Esophagus muscularis mucosa (tissue), 4 donors: ENCODE measurements around the gene NRXN2. TPM values are rescaled to one million over a fixed set of nuclear protein-coding genes. Genes with fewer than 3 reads are reported as not detected.
A peak's percentile ranks its signal among the peaks of the same experiment; 100 is the strongest.

ENCODE experiments used
- DNase-seq: peaks from one replicate; pipeline ENCODE4 v3.0.0-alpha.2; 2017; ENCODE audit errors: extremely low spot score
- H3K27ac ChIP-seq, 4 donors: fragments of 200-600 bp; sonication (generic); replicated peaks in 1 of 4; 1 replicate in 3 of 4; 2 replicates in 1 of 4; pipeline ENCODE4 v1.5.1; 2016 to 2019; ENCODE audit warnings: mild to moderate bottlenecking in 1 of 4
- H3K27me3 ChIP-seq, 4 donors: fragments of 200-600 bp; sonication (generic); one replicate each; pipeline versions ENCODE4 v1.5.1 to v1.6.0; 2016 to 2019
- H3K36me3 ChIP-seq, 4 donors: fragments of 200-600 bp; sonication (generic); one replicate each; pipeline ENCODE4 v1.5.1; 2016 to 2019
- H3K4me1 ChIP-seq, 4 donors: fragments of 200-600 bp; sonication (generic); one replicate each; pipeline ENCODE4 v1.5.1; 2016 to 2019
- H3K4me3 ChIP-seq, 4 donors: fragments of 200-600 bp; sonication (generic); 1 replicate in 2 of 4; 2 replicates in 2 of 4; pipeline ENCODE4 v1.5.1; 2016 to 2019; ENCODE audit warnings: mild to moderate bottlenecking in 4 of 4, moderate library complexity in 1 of 4
- H3K9me3 ChIP-seq, 4 donors: fragments of 200-600 bp; sonication (generic); 1 replicate in 3 of 4; 2 replicates in 1 of 4; pipeline ENCODE4 v1.5.1; 2016 to 2019
- EP300 ChIP-seq: sonication (generic); formaldehyde crosslinking; IDR thresholded peaks from one replicate; pipeline ENCODE4 v1.6.1; 2017; ENCODE audit warnings: antibody characterized with exemption
- POLR2A ChIP-seq: fragments of 450-650 bp; IDR thresholded peaks from one replicate; pipeline ENCODE4 v1.6.1; 2017; ENCODE audit warnings: antibody characterized with exemption, moderate library complexity, mild to moderate bottlenecking, low read depth
- POLR2AphosphoS5 ChIP-seq, 2 donors: sonication (generic); formaldehyde crosslinking; IDR thresholded peaks; one replicate each; pipeline ENCODE4 v1.6.1; 2017; ENCODE audit warnings: antibody characterized with exemption in 2 of 2
- WGBS: methylation state at CpG from one replicate; pipeline ENCODE4 v1.1.5; 2018; 5-methylcytosine and 5-hydroxymethylcytosine counted together
- intact Hi-C: fragments of 100-400 bp; cut with DNase I; formaldehyde crosslinking; loops from one replicate; pipeline ENCODE4 v1.15.1; 2023
- total RNA-seq, 4 donors: library from RNA; depleted of rRNA; stranded (reverse); fragments of >200 nt; gene quantifications; one replicate each; pipeline versions ENCODE4 v1.1.0 to v1.2.1, GENCODE V29; 2016
- TF ChIP-seq, protein P1 (sequence below), 3 experiments: fragments of 200-600 bp in 2 of 3; fragments of 450-650 bp in 1 of 3; sonication (generic) in 2 of 3; IDR thresholded peaks; one replicate each; pipeline ENCODE4 v1.5.1; 2017 to 2019; ENCODE audit warnings: antibody characterized with exemption in 3 of 3, mild to moderate bottlenecking in 2 of 3, moderate library complexity in 1 of 3

Gene NRXN2
- total RNA-seq, 4 donors from 2014 or later, result 2.1 to 12.9 (median 4.3) TPM

DNA sequence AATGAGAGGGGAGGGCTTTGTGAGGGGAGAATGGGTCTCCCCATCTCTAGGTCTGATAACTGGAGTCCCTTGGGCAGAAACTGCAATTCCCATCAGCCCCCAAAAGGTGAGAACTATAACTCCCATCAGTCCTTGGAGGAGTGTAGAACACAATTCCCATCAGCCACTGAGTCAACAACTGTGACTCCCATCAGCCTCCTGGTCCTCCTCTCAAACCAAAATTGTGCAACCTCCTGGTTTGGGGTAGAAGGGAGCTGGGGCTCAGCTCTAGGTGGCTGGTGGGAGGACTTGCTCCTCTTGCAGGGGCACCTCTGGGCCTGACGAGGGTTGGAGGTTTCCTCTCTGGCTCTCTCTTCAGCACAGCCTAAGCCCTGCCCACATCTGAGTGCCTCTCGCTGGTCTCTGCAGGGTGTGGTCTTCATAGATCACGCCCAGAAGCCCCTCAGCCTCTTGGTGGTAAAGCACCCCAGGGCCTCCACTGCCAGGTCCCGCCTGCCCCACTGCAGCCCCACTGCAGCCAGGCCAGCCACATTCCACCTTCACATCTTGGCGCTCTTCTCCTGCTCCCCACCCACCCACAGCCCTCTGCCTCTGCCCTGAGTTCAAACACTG is 113.5 kb downstream of the NRXN2 start:
- no peaks in the 10 kb centered on the region for H3K9me3 ChIP-seq
- 100% methylated on average over 1 of the region's 5 CpGs for WGBS
- H3K4me3 ChIP-seq, result no peak overlapping the region
- DNase-seq, result no peak
- H3K27ac ChIP-seq, result no peak overlapping the region
- peaks cover 0 to 14% (median 7%) of the 10 kb centered on the region in 4 donors for H3K4me1 ChIP-seq
- intact Hi-C loops, result no loop called here
- TF ChIP-seq, protein P1, sequence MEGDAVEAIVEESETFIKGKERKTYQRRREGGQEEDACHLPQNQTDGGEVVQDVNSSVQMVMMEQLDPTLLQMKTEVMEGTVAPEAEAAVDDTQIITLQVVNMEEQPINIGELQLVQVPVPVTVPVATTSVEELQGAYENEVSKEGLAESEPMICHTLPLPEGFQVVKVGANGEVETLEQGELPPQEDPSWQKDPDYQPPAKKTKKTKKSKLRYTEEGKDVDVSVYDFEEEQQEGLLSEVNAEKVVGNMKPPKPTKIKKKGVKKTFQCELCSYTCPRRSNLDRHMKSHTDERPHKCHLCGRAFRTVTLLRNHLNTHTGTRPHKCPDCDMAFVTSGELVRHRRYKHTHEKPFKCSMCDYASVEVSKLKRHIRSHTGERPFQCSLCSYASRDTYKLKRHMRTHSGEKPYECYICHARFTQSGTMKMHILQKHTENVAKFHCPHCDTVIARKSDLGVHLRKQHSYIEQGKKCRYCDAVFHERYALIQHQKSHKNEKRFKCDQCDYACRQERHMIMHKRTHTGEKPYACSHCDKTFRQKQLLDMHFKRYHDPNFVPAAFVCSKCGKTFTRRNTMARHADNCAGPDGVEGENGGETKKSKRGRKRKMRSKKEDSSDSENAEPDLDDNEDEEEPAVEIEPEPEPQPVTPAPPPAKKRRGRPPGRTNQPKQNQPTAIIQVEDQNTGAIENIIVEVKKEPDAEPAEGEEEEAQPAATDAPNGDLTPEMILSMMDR (IDR thresholded peaks at IDR 0.05), result no peak
- TF ChIP-seq POLR2A (no peak), POLR2AphosphoS5 (IDR thresholded peaks at IDR 0.05) (no peak), EP300 (no peak)
- no peaks in the 10 kb centered on the region for H3K36me3 ChIP-seq
- H3K27me3 ChIP-seq, result peaks cover 0 to 29% (median 0%) of the 10 kb centered on the region in 4 donors

DNA sequence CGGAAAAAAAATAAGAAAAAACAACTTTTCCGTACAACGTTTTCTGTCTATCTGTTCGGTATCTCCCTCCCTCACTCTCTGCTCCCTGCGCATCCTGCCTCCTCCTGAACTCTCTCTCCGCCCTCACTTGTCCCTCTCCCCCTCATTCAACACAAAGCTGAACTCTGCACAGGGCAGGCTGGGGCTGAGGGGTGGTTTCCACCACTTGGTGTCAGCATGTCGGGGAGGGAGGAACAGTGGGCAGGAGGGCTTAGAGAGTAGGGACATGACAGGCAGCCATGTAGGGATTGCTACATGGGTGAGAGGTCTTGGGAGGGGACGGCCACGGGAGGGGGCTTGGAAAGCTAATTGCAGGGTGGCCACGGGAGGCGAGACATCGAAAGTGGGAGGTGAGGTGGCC is 114.4 kb downstream of the NRXN2 start:
- intact Hi-C loops, result no loop called here
- 73% methylated on average over 12 of the region's 12 CpGs for WGBS
- H3K27me3 ChIP-seq, result peaks cover 0 to 32% (median 0%) of the 10 kb centered on the region in 4 donors

GRCh38 chr11:64608046-64608445 is 115.0 kb downstream of the NRXN2 start:
- intact Hi-C loops, result no loop called here
- H3K4me3 ChIP-seq, result peak overlapping the region; percentile 31 to 50 (median 44)
- H3K27me3 ChIP-seq, result peaks cover 0 to 32% (median 0%) of the 10 kb centered on the region in 4 donors
- H3K36me3 ChIP-seq, result no peaks in the 10 kb centered on the region
- peaks cover 0 to 14% (median 7%) of the 10 kb centered on the region in 4 donors for H3K4me1 ChIP-seq
- no peak for DNase-seq
- TF ChIP-seq POLR2A, result no peak
- no peak for TF ChIP-seq EP300
- TF ChIP-seq POLR2AphosphoS5 (IDR thresholded peaks at IDR 0.05), result no peak
- TF ChIP-seq, protein P1 (IDR thresholded peaks at IDR 0.05), result no peak
- no peaks in the 10 kb centered on the region for H3K9me3 ChIP-seq
- peak overlapping the region in 1 of 4 donors; percentile 19 for H3K27ac ChIP-seq
- WGBS, result 53% methylated on average over 18 of the region's 18 CpGs

More for the DNA sequence above, 114.4 kb downstream of the NRXN2 start:
- DNase-seq, result no peak
- Histone ChIP-seq H3K27ac (no peak overlapping the region), H3K36me3 (no peaks in the 10 kb centered on the region), H3K9me3 (no peaks in the 10 kb centered on the region), H3K4me1 (peaks cover 0 to 14% (median 7%) of the 10 kb centered on the region in 4 donors), H3K4me3 (no peak overlapping the region)
- TF ChIP-seq EP300 (no peak), POLR2A (no peak), POLR2AphosphoS5 (IDR thresholded peaks at IDR 0.05) (no peak)
- TF ChIP-seq, protein P1 (IDR thresholded peaks at IDR 0.05), result no peak

GRCh38 chr11:64607381-64607985 is 115.5 kb downstream of the NRXN2 start:
- 64% methylated on average over 39 of the region's 55 CpGs for WGBS
- TF ChIP-seq, protein P1 (IDR thresholded peaks at IDR 0.05), result no peak
- TF ChIP-seq POLR2A, result no peak
- no peak for TF ChIP-seq POLR2AphosphoS5 (IDR thresholded peaks at IDR 0.05)
- no peak for TF ChIP-seq EP300
- Histone ChIP-seq H3K27ac (peak overlapping the region in 1 of 4 donors; percentile 19), H3K4me3 (peak overlapping the region; percentile 31 to 50 (median 44)), H3K27me3 (peaks cover 0 to 34% (median 0%) of the 10 kb centered on the region in 4 donors), H3K36me3 (no peaks in the 10 kb centered on the region), H3K4me1 (peaks cover 0 to 14% (median 7%) of the 10 kb centered on the region in 4 donors), H3K9me3 (no peaks in the 10 kb centered on the region)
- intact Hi-C loops, result no loop called here
- no peak for DNase-seq
